GM19035 (cell line): ENCODE data around the gene RAB3GAP2.
"Not testable (repeated sequence)": the region's sequence is repeated elsewhere in the genome, so short reads cannot be mapped to it uniquely, and the experiment has no call there.

Source experiments
- ATAC-seq: cut with Tn5 transposase; IDR thresholded peaks from one replicate; pipeline ENCODE4 v1.9.1; 2021; ENCODE audit not compliant: unreplicated experiment

RAB3GAP2 gene

DNA sequence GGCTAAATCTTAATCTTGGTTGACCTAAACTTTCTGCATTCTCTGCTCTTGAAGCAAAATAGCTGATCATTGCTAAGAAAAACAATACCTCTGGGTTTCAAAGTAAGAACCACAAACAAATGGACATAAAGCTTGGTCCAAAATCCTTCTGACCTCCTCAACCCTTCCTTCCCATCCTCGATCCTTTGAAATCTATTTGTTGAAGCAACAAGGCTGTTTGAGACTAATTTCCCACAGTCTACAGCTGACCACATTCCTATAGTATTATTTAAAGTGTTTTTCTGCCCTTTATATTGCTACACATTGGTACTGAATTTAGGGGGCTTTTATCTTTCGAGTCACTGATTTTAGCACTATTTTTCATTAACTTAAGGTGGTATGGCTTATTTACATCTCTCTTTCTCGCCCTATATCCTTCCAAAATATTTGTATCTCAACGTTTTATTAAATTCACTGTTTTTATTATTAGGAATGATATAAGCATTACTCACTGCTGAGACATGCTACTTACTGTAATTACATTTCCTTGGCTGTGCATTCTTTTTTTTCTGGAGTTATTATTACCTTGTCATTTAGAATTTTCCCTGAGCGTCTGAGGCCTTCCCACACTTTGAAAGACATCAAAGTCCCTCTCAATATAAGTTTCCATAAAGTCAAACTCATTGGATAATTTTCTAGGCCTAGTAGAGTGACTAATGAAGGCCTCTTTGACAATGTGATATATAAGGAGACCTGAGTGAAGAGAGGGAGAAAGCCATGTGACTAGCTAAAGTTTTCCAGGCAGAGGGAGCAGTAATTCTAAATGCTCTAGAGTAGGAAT lies 73.9 kb downstream of the RAB3GAP2 start:
- ATAC-seq, result no peak

DNA sequence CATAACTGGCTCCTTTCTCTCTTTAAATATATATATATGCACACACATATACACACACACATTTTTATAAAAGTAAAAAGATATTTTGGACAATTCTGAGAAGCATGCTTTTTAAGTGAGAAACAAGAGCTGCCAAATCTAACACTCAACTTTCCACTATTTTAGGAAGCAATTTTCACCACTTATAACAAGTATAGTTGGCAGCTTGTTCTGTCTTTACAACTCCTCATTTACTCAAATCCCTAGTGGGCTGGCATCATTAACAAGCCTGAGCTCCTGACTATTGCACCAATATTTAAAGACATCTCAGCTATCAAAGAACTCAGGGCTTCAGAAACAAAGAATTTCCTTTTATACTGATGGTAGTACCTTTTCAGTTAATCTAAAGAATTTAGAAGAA lies 76.6 kb downstream of the RAB3GAP2 start:
- ATAC-seq, result no peak

DNA sequence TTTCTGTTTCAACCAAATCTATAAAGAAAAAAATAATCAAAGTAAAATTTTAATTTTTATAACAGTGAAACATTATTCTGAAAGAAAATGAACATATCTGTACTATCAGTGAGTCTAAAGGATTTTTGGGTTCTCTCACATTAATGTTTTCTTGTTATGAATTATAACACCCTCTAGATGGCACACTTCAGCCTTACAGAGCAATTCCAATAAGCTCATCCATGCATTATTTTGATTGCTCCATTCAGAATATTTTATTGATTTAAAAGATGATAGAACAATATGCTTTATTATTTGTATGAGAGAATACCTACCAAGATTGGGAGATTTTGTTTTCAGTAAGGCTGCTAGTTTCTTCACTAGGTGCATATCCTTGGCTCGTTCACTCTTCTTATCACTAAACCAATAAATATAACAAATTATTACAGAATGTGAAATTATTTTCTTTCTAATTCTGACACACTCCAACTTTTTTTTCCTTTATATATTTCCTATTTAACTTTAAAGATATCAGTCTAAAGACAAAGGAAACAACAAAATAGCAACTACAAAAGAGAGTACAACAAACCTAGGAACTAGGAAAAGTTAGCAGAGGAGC lies 82.4 kb downstream of the RAB3GAP2 start:
- no peak for ATAC-seq

DNA sequence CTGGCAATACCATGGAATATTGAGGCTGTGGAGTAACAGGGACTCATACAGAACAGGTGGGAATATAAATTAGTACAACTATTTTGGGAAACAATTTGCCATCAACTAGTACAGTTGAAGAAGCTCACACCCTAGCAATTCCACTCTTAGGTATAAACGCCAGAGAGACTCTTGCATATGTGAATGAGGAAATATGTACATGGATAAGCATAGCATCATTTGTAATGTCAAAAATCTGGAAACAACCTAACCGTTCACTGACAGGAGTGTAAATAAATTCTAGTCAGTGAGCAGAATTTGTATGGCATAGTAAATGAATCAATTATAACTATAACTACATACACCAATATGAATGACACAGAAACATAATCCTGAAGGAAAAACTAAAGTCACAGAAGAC lies 83.7 kb downstream of the RAB3GAP2 start:
- no peak for ATAC-seq

DNA sequence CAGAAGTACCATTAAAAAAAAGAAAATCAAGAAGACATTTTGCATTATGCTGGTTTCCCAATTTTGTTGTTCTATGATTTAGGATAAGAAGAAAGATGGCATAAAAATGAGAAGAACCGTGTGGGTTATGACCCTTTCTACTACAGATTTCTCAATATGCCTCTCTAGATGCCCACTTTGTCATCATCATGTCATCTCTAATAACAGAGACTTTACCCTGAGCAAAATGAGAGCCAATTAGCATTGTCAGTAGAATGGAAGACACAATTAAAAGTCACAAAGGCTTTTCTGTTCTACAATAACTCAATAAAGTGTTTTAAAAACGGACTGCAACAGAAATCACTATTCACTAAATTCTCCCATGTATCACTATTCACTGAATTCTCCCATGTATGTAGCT lies 85.5 kb downstream of the RAB3GAP2 start:
- no peak for ATAC-seq

DNA sequence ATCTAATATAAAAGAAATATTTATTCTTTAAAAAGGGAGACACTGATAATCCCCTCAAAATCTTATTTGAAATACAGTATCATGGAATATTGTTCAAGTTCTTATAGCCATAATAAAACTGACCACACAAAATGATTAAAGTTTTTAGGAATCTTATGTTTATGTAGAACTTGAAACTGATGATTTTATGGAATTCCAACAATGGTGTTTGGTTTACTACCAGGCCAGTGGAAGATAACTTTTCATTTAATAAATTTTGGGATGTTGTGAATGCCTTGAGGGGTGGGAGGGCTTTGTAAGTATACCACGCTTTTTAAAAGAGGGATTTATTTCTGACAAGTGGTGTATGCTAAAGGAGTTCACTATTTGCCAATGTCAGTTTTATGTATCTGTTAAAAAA lies 87.7 kb downstream of the RAB3GAP2 start:
- no peak for ATAC-seq

DNA sequence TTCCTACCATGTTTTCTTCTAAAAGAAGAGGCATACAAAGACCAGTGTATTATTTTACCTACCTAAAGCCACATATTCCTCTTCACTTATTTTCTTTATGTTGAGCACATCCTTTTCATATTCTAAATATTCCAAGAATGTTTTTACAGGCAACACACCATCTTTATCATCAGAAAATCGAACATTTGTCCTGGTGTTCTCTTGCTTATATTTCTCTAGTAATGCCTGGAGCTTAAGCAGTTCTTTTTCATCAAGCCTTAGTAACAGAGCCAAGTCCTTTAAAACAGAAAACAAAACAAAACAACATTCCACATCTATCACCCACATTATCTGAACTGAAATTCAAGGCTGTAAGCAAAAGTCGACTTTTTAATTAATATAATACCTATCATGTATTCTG lies 89.6 kb downstream of the RAB3GAP2 start:
- ATAC-seq, result no peak

DNA sequence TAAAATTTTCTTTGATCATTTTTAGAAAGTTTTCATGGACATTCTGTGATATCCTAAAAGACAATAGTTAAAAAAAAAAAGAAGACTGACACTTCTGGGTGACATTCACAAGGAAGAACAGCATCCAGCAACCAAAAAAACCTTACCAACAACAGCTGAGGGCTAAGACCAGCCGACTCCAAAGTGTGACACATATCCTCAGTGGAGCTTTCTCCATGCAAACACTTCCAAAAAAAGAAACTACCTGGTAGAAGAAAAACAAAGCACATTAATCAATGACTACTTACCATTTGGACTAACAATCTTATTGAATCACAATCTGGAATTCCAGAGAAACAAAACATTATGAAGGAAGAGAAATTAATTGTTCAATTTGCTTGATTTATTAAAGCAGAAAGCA lies 90.1 kb downstream of the RAB3GAP2 start:
- no peak for ATAC-seq

DNA sequence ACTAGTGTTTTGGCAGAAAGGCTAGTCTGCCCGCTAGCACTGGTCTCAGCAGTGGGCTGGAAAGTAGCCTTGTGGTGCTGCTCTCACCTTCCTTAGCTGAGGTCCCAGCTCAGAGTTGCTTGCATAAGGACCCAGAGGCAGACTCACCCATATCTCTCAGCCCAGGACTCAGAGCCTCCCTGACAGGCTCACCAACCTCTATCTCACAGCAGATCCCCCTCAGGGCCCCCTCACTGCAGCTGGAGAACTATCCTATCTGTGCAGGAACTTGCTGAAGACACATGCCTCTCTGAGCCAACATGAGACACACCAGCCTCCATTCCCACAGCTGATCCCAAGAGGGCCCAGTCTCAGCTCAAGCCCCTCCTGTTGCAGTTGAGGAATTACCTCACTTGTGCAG lies 95.7 kb downstream of the RAB3GAP2 start:
- no peak for ATAC-seq

DNA sequence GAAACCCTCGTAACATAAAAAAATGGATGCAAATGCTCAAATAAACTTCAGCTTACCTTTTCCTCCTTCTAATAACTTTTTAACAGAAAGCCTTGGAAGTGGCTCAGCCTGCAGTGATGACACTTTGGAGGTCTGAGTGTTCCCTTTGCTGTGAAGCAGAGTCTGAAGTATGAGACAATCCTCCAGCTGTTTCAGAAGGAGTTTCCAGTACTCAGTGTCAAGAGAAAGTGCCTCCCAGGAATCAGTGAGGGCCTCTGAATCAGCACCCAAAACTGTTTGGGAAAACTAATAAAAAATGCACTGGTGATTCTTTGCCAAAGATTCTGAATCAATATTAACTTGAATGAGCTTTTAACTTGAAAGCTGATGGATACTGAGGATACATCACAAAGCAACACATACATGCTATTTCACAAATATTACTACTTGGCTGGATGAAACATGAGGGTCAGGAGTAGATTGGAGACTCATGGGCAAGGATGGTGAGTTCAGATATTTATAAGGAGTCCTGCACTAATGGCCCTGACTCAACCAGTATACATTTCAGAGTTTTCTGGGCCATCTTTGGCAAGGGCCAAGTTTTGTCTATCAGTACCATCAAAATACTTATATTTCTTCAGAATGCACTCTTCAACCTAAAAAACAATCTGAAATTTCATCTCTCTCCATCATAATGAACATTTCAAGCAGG lies 101.3 kb downstream of the RAB3GAP2 start:
- ATAC-seq, result no peak

DNA sequence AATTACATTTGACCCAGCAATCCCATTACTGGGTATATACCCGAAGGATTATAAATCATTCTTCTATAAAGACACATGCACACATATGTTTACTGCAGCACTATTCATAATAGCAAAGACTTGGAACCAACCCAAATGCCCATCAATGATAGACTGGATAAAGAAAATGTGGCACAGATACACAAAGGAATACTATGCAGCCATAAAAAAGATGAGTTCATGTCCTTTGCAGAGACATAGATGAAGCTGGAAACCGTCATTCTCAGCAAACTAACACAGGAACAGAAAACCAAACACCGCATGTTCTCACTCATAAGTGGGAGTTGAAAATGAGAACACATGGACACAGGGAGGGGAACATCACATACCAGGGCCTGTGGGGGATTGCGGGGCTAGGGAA lies 102.4 kb downstream of the RAB3GAP2 start:
- not testable (repeated sequence) for ATAC-seq

DNA sequence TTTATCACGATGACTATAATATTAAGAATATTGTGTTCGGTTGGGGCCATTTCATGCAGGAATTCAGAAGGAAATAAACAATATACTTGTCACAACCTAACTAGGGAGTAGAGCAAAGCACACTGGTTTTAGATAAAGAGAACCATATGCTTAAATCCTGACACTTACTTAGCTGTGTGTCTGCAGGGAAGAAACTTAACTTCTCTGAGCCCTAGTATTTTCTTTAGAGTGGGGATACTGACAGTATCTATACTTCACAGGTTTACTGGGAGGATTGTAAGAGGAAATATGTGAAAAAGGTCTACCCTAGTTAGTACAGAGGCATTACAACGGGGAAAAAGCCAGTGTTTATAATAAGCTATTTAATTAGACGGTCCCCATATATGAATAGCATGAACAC lies 105.4 kb downstream of the RAB3GAP2 start:
- no peak for ATAC-seq

DNA sequence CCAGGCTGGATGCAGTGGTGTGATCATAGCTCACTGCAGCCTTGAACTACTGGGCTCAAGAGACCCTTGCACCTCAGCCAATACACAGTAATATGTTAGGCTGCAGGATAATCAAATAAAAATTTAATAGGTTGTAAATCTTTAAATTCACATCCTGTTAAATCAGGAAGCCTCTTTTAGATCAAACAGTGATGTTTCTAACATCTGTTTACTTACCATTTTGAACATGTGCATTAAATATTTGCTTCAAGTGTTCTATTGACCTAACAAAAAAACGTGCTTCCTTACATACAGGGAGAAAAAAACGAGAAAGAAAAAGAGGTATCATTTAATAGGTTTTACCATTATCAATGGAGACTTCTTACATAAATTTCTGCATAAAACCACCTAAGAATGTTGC lies 107.7 kb downstream of the RAB3GAP2 start:
- ATAC-seq, result no peak

DNA sequence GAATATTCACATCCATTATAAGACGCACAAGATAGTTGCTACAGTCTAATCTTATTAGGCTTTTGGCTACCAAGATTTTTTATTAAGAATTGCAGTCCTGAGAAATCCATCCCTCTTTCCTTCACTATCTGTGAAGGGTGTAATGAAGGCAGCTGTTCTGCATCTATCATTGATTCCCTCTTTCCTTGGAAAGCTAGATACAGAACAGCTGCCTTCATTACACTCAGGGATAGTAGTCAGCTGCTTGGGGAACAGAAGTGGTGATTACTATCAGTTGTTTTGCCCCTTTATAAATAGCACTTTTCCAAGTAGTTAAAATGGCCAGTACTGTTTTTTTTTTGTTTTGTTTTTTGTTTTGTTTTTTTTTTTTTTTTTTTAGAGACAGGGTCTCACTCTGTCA lies 108.1 kb downstream of the RAB3GAP2 start:
- no peak for ATAC-seq

DNA sequence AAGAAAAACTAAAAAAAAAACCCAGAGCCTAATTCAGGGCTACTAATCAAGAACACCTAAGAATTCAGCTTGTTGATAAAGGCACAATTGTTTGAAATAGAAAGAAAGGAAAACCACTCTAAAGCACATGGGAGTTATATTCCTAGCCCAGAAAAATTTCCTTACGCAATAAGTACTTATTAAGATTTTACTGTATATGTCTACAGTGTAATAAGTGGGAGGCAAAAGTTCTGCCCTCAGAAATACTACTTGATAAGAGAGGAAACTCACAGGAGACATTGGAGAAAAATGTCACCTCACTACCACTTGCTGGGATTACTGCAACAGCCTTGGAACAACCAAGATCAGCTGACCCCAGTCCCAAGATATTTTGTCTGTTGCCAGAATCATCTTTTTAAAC lies 112.2 kb downstream of the RAB3GAP2 start:
- no peak for ATAC-seq

DNA sequence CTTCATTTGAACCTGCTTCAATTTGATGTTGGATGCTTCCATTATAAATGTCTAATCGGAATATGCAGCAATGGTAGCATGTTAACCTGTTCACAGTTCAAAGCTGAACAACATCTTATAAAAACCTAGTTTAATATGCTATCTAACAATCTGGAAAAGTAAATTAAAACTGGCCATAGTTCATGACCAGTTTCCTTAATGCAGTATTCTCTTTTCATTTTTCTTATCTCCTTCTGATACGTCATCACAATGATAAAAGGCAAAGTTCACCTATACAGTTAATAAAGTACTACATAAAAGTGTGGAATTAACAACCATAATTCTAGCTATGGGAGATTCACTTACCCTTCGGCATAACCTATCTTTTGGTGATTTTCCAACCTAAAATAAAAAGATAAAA lies 113.2 kb downstream of the RAB3GAP2 start:
- no peak for ATAC-seq

DNA sequence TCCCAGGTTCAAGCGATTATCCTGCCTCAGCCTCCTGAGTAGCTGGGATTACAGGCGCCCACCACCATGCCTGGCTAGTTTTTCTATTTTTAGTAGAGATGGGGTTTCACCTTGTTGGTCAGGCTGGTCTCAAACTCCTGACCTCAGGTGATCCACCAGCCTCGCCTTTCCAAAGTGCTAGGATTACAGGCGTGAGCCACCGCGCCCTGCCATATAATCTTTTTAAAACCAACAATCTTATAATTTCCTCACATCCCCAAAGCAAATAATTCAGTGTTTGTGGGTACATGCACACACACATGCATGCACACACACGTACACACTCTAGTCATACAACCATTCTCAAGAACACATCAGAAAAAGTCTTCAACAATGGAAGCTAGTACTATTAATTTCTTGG lies 113.7 kb downstream of the RAB3GAP2 start:
- not testable (repeated sequence) for ATAC-seq

DNA sequence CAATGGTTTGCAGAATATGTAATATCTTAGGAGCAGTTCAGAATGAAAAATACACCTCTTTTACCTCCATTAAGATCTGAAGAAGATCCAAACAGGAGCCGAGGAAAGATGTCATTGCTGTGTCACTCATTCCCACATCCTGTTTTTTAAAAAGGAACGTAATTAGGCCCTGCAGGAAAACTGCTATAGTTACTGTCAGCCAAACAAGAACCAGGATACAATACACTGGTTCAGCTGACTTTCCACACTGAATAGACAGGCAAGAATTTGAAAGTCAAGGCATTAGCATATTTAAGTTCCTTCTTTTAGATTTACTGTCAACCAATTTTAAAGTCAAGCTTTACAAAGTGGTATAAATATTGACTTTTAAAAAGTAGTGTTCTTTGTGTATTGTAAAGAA lies 114.5 kb downstream of the RAB3GAP2 start:
- no peak for ATAC-seq

DNA sequence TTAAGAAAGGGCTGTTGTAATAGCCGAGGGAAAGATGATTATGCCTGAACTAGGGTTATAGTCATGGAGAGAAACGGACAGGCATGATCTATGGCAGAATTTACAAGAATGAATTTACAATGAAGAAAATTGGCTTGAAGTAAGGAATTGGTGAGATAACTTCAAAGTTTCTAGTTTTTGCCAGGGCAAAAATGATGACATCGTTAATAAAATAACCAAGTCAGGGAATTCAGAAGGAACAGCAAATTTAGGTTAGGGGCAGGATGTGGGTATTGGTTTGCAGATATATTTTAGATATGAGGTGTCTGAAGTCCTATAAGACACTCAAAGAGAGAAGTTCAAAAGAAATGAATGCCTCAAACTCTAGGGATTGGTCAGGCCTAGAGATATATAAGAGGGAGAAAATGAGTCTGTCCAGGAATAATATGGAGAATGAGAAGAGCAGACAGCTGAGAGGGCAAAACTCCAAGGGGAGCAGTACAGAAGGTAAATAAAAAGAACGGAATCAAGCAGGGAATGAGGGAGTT lies 115.6 kb downstream of the RAB3GAP2 start:
- ATAC-seq, result no peak

DNA sequence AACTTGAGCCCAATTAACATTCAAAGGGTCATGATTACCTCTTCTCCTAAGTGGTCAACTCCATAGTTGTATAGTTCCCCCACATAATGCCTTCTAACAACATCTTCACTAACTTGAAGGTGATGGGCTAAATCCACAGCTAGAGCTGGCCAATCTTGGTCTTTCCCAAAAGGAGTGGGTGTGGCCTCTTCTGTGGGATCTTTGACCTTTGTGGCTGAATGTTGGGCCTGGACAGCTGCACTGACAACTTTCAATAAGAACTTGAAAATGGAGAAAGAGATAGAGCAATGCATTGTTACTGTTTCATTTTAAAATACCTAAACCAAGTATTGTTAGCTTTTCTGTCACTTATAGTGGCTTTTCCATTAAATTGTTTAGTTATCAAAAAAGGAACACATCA lies 119.1 kb downstream of the RAB3GAP2 start:
- ATAC-seq, result no peak

DNA sequence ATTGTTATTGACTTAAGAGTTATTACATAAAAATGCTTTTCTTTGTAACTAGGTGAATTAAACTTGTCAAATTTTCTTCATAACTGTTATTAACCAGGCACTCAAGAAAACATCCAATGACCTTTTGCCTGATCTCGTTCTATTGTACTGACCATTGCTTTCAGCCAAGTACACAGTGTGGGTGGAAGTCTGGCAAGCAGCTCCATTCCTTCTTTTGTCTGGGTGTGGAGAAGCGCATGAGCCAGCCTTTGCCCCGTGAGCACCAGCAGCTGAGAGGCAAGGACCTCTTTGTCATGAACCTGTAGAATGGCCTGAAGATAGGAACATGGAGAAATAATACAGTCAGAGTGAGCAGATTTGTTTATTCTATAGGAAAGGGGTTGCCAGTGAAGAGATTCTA lies 120.8 kb downstream of the RAB3GAP2 start:
- no peak for ATAC-seq

DNA sequence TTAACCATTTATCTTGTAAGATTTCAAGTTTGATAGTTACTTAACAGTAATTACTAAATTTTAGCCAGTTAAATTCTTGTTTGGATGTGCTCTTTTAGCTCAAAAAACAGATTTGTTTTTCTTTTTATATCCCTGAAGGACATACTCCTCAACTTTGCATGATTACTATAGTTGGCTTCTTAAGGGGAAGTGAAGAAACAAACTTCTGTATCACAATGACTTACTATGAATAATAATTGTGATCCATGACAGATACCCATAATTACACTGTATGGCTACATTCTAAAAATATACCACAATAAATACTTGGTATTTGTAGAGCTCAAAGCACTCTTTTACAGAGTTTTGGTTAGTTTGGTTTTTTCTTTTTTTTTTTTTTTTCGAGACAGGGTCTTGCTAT lies 122.5 kb downstream of the RAB3GAP2 start:
- ATAC-seq, result no peak
